NCI-H82 treated with DMSO at 0.1 percent for 48 hours (cell line): ENCODE measurements around the gene TEDC1.
"Not testable (repeated sequence)": the region's sequence is repeated elsewhere in the genome, so short reads cannot be mapped to it uniquely, and the experiment has no call there.

ENCODE experiments used
- DNase-seq: peaks from one replicate; lab custom pipeline; 2025; ENCODE audit not compliant: unreplicated experiment; lab: John Stamatoyannopoulos, UW

The TEDC1 gene

GRCh38 chr14:105536691-105537579 lies 45.9 kb downstream of the TEDC1 start:
- no peak for DNase-seq

DNA sequence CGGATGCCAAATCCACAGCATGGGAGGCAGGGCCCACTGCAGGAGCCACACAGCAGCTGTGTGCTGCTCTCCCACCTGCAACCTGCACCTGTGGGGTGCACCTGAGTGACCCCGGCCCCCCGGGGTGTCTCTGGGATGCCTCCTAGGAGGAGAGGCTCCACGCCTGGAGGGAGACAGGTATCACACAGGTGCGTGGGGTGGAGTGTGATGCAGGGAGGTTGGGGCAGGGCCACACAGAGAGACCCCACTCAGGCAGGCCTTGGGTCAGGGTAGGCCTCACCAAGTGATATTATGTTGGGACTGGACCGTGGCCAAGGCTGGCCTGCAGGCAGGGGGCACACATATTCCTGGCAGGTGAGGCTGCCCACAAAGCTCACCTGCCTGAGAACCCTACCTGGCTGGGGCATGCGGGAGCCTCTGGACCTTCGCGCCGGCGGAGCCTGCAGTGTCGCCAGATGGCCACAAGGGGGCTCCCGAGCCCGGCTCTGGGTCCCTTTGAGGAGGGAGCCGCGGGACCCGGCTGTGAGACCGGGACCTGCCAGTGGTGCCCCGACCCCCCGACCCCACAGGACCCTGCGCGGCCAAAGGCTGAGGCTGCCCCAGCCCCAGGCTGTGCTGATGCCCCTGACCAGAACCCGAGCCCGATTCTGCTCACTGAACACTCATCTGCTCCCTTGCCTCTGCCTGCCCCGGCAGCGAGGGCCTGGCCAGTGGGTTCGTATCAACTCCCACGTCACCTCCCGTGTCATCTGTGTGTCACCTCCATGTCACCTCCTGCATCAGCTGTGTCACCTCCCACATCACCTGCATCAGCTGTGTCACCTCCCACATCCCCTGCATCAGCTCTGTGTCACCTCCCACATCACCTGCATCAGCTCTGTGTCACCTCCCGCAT lies 46.8 kb downstream of the TEDC1 start:
- DNase-seq: no peak

DNA sequence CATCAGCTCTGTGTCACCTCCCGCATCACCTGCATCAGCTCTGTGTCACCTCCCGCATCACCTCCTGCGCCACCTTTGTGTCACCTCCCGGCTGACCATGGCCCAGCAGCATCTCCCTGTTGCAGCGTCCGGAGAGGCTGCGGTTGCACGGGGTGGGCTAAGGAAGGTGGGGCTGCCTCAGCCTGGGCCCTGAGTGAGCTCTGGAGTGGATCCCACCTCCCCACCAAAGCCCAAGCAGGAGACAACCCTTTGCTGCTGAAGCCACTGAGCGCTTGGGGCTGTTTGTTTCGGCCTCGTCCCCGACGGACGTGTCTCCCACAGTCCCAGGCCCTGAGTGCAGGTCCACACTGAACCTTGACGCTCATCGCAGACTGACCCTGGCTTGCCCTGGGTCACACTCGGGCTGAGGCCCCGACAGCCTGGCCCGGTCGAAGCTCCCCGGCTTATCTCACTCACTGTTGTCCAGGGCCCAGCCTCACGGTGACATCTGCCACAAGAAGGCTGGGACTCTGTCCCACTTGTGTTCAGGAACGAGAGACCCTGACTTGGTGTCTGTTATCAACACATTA lies 47.5 kb downstream of the TEDC1 start:
- no peak for DNase-seq

DNA sequence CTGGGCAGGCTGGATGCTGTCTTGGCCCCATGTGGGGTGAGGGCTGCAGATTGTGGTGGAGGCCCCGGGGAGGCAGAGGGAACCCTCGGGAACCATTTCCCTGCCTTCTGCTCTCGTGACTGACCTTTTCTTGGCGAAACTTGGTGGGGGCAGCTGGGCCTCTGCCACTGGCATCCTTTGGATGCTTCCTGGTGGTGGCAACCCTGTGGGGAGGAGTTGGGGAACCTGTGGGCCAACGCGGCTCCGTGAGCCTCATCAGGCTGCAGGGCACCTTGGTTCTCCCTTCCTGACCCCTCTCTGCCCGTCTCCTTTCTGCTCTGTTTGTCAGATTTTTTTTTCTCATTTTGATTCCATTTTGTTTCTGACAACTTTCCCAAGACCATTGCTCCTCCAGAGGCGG lies 49.8 kb downstream of the TEDC1 start:
- DNase-seq: no peak

DNA sequence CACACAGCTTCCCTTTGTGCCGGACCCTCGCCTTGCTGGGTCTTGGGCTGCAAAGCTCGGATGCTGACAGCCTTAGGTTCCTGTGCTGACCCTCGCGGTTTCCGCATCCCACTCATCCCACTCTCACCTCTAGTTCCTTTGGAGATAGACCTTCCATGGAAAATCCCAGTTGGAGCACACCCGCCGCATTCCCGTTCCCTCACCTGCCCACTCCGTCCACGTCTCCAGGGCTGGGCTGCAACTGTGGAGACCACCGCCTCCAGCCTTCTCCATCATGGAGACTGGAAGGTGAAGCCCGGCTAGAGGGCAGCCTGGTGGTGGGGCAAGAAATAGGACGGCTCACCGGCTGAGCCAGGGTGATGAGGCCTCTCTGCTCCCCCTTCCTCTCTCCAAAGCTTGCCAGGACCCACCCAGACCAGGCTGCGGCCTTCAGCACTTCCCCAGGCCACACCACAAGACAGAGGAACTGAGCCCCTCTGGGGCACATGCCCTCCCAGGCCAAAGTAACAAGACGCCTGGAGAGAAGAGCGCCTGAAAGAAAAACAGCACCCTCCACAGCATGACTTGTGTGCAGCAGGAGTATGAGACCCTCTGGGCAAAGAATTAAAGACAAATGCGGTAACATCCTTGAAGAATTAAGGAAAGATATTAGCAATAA lies 50.3 kb downstream of the TEDC1 start:
- DNase-seq: no peak

- not testable (repeated sequence) for DNase-seq
Observed at GRCh38 chr14:105545676-105546075, 54.6 kb downstream of the TEDC1 start.

DNA sequence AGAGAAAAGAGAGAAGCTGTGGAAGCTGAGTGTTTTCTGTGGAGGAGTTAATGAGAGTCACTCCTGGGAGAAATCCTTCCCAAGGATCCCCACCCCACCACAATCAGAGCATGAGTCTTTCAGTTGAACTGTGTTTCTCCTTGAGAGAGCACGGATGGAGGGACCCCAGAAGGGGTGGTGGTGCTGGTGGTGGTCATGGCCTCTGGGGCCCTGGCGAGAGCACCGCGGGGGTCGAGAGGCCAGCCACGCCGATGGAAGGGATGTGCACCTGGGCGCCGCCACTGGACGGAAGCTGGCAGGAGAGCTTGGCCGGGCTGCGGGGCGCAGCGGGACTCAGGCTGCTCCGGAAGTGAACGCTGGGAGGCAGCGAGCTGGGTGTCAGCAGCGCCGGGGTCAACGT lies 55.4 kb downstream of the TEDC1 start:
- not testable (repeated sequence) for DNase-seq

DNA sequence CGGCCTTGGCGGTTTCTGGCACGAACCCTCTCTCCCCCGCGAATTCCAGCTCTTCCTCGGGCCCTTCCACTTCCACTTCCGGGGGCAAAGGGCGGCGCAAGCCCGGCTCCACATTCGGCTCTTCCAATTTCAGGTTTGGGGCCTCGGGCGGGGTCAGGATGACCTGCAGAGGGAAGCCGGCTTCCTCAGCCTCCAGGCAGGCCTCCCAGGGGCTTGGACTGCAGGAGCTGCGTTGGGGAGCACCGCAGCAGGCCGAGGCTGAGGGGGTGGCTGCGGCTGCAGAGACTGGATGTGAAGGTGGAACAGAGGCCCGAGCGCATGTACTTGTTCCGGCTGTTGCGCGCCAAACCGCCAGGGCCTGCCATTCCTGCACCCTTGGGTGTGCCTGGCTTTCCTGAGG lies 56.0 kb downstream of the TEDC1 start:
- DNase-seq: not testable (repeated sequence)

- no peak for DNase-seq
Observed at GRCh38 chr14:105547741-105548169, 56.7 kb downstream of the TEDC1 start.
